G401 (cell line): ENCODE measurements around the gene HSPA9. TPM values are rescaled to one million over a fixed set of nuclear protein-coding genes. Genes with fewer than 3 reads are reported as not detected.

Experiments used
- DNase-seq: peaks from one replicate; pipeline ENCODE4 v3.0.0-alpha.2; 2015; ENCODE audit warnings: low spot score
- in situ Hi-C: cut with HindIII; loops from 2 replicates; pipeline ENCODE4 v1.10.0; 2016; ENCODE audit warnings: low sequenced_read_pairs, mixed read lengths
- total RNA-seq: library from RNA; depleted of rRNA; stranded (reverse); fragments of >200 nt; shearing (Covaris generic); gene quantifications from 2 replicates; pipeline ENCODE4 v1.2.3, GENCODE V29; 2014; rRNA removed

Gene HSPA9
- total RNA-seq, result 394 and 650 TPM in 2 replicates

DNA sequence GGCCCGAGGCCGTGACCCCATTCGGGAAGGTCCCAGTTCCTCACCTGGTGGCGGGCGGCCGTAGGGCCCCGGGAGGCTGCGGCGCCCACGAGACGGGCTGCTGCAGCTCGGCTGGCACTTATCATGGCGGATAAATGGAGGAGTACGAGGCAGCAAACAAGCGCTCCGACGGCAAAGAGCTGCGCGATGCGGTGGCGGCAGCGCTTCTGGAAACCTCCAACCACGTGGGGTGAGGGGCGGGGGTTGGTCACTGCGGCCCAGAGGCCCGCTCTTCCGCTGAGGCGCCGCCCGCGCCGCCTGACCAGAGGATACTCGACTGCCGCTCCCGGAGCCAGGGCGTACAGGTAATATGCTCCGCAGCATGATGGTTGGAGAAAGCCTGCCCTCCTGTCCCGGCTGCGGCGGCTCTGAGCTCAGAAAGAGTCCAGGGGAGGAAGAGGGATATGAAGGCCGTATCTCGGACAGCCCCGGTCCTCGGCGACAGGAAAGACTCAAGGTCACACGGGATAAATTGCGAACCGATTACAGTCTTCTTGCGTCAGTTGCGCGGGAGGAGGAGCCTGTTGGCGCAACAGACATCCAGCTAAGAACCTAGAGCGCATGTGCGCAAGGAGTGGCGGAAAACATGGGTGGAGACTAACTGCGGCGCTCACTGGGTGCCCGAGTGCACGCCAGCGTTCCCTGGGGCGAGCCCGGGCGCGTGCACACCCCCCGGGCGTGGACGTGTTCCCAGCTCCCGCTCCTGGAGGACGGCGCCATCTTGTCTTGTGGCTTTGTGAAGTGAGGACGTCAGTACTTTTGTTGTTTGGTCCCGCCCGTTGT, at the start of gene HSPA9:
Gene HSPA9, minus strand, starts transcription at position 208 of the 822 bp plus-strand sequence. Its CDS starts 83 bp downstream, at position 125.
- in situ Hi-C loops, result no loop called here
- DNase-seq, result peak; percentile 99

DNA sequence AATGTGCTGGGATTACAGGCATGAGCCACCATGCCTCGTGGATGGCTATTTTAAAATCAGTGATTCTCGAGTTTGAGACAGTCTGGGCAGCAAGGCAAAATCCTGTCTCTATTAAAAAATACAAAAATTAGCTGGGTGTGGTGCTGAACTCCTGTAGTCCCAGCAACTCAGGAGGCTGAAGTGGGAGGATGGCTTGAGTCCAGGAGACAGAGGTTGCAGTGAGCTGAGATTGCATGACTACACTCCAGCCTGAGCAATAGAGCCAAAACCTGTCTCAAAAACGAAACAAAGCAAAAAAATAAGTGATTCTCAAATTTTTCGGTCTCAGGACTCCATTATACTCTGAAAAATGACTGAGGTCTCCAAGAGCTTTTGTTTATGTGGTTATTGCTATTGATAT, 47.9 kb upstream of the HSPA9 start:
- DNase-seq, result no peak
- in situ Hi-C loops, result no loop called here

DNA sequence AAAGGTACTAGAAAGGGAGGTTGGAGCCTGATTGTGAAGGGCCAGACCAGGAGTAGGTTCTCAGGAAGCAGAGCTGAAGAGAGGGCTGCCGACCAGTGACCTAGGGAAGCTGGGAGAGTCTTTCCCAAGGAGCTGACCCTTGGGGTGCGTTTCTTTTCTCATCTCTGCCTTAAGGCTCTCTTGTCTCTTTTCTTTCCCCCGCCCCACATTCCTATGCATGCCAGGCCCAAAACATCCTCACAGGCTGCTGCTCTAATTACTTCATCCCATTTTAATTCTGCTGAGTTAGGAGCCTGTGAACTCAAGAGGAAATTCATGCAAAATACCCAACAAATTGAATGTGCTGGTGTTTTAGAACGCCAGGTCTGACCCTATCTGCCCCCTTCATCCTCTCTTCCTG, 46.9 kb upstream of the HSPA9 start:
- in situ Hi-C loops, result no loop called here

DNA sequence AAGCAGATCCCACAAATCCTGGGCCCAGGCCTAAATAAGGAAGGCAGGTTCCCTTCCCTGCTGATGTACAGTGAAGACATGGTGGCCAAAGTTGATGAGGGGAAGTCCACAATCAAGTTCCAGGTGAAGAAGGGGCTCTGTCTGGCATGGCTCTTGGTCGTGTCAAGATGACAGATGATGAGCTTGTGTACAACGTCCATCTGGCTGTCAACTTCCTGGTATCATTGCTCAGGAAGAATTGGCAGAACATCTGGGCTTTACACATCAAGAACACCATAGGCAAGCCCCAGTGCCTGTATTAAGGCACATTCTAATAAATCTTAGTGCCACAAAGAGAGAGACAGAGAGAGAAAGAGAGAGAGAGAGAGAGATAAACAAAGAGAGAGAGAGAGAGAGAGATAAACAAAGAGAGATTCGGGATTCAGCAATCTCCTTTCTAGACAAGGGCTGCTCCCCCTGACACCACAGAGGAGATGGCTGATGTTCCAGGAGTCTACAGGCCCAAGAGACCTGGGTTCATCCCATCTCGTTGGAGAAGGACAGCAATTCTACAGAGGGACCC, 45.5 kb upstream of the HSPA9 start:
- in situ Hi-C loops, result no loop called here

More for the DNA sequence above, 46.9 kb upstream of the HSPA9 start:
- no peak for DNase-seq

DNA sequence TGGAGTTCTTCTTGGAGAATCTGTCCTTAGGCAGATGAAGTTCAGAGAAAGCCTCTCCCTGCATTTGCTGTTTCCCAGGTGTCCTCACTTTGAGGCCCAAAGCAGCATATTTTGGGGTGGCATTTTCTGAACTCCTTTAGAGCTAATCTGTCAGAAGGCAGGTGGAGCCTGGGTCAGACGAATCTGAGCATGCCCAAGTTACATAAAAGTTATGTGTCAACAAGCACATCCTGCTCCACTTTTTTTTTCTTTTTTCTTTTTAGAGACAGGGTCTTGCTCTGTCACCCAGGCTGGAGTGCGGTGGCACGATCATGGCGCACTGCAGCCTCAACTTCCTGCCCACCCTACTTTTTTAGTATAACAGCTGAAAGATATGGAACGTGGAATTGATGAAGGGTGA, 41.3 kb upstream of the HSPA9 start:
- DNase-seq, result no peak
- in situ Hi-C loops, result no loop called here

More for the DNA sequence above, 45.5 kb upstream of the HSPA9 start:
- no peak for DNase-seq

DNA sequence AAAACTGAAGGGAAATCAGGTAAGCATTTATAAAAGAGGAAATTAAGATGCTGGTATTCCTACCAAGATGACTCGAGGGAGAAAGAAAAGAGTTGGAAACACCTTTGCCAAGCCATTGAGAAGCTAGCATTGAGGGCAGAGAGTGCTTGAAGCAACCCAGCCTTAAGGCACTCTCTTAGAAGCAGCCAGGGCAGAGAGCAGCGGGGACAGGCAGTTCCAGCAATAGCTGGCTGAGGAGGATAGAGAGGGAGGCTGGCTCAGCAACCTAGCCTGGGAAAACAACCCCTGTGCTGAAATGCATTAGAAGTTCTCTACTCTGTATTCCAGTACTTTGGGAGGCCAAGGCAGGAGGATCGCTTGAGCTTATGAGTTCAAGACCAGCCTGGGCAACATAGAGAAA, 40.3 kb upstream of the HSPA9 start:
- no peak for DNase-seq
- in situ Hi-C loops, result no loop called here

DNA sequence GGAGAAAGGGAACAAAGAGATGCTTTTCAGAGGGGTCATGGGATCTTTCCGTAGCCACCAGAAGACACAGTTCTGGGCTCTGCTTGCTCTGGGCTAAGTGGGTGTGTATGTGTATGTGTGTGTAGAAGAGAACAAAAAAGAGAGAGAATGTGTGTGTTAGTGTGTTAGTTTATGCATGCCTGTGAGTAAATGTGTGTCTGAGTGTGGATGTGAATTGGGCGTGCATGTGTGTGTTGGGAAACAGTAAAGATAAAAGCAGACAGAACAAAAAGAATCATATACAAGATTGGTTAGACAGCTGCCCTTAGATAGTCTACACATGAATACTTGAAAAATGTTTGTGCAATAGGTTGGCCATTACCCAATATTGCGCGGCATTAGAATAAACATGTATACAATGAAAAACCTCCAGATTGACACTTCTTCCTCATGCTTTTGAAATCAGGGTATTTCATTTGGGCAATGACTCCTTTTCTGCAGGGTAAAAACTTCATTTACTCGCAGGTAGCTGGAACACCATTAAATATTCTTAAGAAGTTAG, 36.5 kb upstream of the HSPA9 start:
- in situ Hi-C loops, result no loop called here
- no peak for DNase-seq

DNA sequence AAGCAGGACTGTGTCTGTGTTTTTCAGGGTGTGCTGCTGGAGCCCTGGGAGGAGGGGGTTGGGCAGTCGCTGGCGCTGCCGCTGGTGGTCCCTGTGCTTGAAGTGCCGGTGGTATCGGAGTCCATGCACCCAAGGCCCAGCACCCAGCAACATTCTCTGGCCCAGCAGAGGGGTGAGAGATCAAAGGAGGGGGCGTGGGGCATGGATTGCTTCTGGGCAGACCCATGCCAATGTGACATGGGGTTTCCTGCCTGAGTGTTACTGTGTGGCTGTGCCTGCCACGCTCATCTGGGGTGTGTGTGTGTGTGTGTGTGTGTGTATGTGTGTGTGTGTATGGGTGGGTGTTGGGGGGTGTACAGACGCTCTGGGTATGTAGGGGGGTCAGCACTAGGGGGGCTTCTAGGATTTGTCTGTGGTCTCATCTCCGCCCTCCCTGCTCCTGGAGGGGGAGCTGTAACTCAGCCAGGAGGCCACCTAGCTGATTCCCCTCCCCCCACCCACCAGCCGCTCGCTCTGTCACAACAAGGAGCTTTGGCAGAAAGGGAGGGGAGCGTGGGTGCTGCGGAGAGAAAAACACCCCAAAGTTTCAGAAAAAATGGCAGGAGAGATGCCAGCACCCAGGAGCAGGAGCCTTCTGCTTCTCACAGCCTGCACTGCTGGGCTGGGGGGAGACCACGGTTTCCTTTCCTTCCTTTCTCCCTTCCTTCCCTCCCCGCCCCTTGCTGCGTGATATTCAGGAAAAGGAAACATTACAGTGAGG, 35.9 kb upstream of the HSPA9 start:
- in situ Hi-C loops, result no loop called here
- DNase-seq, result peak; percentile 40

DNA sequence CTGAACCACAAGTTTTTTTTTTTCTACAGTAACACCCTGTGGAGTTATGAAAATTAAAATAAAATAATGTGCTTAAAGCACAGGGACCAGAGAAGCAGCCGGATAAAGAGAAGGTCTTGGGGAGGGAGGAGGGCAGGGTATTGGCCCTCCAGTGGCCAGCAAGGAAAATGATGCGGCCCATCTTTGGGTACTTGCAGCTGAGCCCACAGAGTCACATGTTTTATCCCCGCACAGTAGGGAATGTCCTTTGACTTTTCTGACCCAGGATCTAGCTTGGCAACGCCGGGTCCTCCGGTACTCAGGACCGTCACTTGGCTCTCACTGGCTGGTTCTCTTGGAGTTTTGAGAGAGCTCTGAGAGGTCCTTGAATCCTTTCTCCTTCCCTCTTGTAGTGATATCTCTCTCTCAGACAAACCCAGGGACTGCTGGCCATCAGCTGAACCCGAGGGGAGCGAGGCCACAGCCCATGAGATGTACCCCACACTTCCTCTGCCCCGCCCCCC, 35.3 kb upstream of the HSPA9 start:
- in situ Hi-C loops, result no loop called here
- peak; percentile 60 for DNase-seq

DNA sequence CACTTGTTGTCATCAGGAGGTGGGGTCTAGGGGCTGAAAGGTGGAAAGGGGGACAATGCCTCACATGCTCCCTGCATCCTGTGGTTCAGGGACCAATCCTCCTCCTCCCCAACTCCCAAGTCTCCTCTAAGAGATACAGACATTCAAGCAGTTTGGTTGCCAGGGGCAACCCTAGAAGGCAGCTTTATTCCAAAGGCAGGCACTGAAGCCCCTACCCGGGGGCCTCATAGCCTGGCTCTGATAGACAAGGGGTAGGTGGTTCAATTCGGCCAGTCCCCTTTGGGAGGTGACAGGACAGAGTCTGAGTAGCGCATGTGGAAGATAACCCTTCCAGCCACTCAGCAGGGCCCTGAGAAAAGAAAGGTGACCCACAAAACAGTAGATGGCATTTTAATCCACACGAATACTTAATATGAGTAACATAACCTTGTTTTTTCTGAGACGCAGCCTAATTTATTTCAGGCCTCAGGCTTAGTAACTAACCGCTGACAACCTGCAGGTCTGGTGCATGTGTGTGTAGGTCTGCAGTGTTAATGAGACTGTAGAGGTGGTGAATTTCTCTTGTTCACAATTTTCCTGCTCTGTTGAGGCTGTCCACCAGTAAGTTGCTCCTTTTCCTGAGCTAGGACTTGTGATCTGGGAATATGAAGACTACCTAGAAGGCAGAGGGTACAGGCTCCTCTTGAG, 31.3 kb upstream of the HSPA9 start:
- DNase-seq, result no peak
- in situ Hi-C loops, result loop anchor here (5.0 kb wide), 1 partner anchor 41 kb away; no protein-coding TSS in a partner anchor

DNA sequence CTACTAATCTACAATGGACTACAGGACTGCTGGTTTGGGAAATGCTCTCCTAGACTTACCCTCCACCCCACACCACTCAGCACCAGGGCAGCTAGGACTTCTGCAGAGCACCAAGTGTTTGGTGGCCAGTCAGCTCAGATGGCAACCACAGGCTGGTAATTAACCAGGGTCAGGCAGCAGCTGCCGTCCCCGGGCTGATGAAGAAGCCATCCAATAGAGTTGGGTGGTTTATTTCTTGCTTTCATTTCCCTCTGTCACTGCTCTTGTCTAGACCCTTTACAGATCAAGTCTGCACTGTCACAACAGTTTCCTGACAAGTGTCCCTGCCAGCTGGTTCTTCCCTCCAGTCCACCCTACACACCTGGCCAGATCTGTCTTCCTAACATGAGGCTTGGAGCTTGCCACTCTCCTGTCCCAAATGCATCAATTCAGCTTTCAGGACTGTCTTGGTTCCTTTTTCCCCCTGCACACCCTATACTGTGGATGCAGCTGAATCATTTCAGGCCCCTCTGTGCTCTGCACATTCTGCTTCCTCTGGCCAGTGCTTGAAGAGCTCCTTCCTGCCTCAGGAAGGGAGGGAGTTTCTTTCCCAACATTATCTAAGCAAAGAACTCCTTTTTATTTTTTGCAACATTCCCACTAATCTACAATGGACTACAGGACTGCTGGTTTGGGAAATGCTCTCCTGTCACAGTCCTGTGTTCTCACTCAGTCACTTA, 30.2 kb upstream of the HSPA9 start:
- in situ Hi-C loops, result loop anchor here (5.0 kb wide), 1 partner anchor 42 kb away; no protein-coding TSS in a partner anchor
- no peak for DNase-seq

DNA sequence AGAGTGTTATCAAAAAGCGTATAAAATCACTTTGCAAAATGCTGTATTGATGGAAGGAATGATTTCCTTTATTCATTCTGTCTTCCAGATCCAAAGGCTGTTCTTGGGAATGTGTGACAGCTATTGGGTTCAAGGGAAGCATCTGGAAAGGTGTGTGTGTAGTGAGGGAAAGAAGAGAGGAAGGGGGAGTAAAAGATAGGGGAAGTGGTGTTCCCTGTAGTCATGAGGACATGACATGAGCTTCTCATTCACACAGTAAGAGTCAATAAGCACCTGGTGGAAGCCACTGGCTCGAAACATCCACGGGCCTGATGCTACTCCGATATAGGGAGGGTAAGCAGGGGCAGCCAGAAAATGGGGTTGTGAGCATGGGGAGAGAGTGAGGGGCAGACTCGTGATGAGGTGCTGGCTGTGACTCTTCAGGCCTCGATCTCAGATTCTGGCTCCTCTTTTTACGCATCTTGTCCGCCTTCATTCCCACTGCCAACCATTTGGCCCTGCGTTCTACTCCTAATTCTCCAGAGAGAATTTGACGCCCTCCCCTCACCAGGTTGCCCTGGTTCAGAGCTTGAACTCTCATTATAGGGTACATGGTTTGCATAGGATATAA, 29.1 kb upstream of the HSPA9 start:
- DNase-seq, result no peak
- in situ Hi-C loops, result no loop called here

DNA sequence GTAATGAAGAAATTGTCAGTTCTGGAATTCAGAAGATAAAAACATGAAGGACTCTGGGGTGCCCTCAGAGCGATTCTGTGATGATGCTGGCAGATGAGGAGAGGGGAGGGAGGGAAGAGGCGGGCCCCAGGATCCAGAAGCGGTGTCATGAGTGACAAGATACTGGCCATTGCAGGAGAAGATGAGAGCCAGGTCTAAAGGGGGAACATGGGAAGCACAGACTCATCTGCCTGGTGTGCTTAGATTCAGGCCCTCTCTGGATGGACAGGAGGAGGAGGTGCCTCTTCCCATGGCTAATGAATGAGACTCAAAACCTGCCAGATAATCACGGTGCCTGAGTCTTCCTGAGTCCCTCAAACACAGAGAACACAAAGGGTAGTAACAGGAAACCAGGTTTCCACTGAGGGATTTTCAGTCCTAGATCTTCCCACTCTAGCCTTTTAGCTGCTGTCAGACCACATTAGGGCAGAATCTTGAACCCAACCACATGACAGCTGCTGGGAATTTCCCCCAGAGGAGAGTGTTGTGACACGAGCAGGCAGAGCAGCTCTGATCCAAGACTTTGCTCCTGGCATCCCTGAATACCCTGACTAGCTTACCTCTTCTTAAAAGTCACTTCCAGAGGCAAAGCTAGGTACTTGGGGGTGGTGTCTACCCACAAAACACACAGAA, 28.2 kb upstream of the HSPA9 start:
- in situ Hi-C loops, result no loop called here
- DNase-seq, result no peak

DNA sequence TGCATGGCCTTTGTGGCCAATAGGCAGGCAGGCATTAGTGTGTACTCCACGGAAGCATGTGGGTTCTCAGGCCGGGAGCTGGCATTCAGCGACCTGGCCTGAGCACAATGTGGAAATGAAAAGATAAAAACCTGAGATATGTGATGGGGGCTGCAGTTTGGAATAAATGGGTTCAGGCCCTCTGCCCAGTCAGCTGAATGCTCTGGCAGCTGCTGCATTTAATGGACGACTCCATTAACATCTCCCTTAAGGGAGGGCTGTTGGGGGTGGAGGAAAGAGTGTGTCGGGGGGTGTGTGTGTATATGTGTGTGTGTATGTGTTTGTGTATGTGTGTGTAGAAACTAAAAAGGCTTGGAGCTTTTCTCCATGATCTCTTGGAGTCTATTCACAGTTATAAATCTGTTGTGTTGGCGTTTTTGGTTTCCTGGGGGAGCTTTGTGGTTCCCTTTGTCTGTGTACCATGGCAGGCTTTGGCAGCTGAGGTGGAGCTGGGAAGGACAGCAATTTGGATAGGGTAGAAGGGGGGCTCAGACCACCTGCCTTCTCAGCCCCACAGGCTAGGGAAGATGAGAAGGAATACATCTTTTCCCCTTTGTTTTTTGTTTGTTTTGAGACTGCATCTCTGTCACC, 27.3 kb upstream of the HSPA9 start:
- no peak for DNase-seq
- in situ Hi-C loops, result no loop called here

DNA sequence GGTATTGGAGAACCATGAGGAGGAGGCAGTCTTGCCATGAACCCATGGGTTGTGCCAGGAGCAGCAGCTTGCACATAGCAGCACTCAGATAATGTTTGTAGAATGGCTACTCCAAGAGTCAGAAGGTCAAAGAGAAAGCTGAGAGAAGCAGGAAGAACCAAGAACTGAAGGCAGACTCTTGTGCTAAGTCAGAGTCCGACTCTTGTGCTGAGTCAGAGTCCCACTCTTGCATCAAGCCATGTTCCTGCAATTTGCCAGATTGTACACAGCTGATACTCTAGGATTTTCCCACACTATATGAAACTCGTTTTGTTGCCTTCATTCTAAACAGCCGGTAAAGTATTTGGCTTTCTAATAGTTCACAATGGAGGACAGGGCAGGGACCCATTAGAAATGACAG, 26.2 kb upstream of the HSPA9 start:
- no peak for DNase-seq
- in situ Hi-C loops, result no loop called here

DNA sequence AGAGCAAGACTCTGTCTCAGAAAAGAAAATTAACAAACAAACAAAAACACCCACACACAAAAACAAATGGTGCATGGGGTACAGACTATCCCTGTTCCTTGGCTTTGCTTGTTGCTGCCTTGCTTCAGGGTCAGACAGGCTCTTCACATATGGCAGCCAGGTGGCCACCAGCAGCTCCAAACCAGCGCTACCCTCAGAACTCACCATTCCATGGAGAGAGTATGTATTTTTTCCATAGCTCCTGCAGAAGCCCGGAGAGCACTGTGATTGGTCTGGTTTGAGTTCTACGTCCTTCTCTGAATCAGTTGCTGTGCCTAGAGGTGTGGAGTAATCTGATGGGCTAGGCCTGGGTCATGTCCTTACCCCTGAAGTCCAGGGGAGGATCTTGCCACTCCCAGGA, 25.2 kb upstream of the HSPA9 start:
- in situ Hi-C loops, result no loop called here
- DNase-seq, result no peak
